Left colon (tissue), 2 donors: ENCODE results near the gene LGR6. TPM values are rescaled to one million over a fixed set of nuclear protein-coding genes. Genes with fewer than 3 reads are reported as not detected.
A peak's percentile ranks its signal among the peaks of the same experiment; 100 is the strongest.
"Not testable (repeated sequence)": the region's sequence is repeated elsewhere in the genome, so short reads cannot be mapped to it uniquely, and the experiment has no call there.

Experiments
- ATAC-seq: fragments of 200-7000 bp; cut with Tn5 transposase; one replicate; pipeline ENCODE4 v1.9.1; 2020; ENCODE audit warnings: mild to moderate bottlenecking, moderate library complexity
- DNase-seq, 2 donors: peaks; one replicate each; pipeline ENCODE4 v3.0.0-alpha.2; 2020
- intact Hi-C, 2 donors: fragments of 100-400 bp; cut with DNase I in 1 of 2; cut with micrococcal nuclease in 1 of 2; formaldehyde crosslinking; loops; one replicate each; pipeline versions ENCODE4 v1.11.2 to v1.14.0; 2022; cut with DNase I, micrococcal nuclease
- total RNA-seq, 2 donors: library from RNA; stranded (reverse); fragmentation: NEBNext Ultra II Directional; extraction: Animal tissue kit (Norgen Biotek cat#: 25700); gene quantifications; one replicate each; pipeline ENCODE4 v1.2.1, GENCODE V29; 2021
- donor health status: DM: no; HTN: no; CAD: no.
- donor health status: DM: yes; HTN: yes; CAD: no.

LGR6 gene
- total RNA-seq, 2 donors from 2014 or later, result 1.1 to 1.9 TPM

- ATAC-seq (no peak), DNase-seq (no peak)
- intact Hi-C loops, result no loop called here
Observed at GRCh38 chr1:202329891-202330290, 136.3 kb downstream of the LGR6 start.

- no peak for DNase-seq
- no peak for ATAC-seq
- intact Hi-C loops, result no loop called here
Observed at GRCh38 chr1:202333861-202334260, 140.3 kb downstream of the LGR6 start.

GRCh38 chr1:202343652-202344349, 150.2 kb downstream of the LGR6 start:
- DNase-seq, result no peak
- intact Hi-C loops, result loop anchor here in 1 of 2 donors (10.0 kb wide), 1 partner anchor 381 kb away; no protein-coding TSS in a partner anchor
- ATAC-seq, result no peak

- ATAC-seq (no peak), DNase-seq (no peak)
- intact Hi-C loops, result loop anchor here in 1 of 2 donors (10.0 kb wide), 1 partner anchor 377 kb away; no protein-coding TSS in a partner anchor
Observed at GRCh38 chr1:202348005-202348508, 154.5 kb downstream of the LGR6 start.

GRCh38 chr1:202348509-202349205, 155.1 kb downstream of the LGR6 start, which contains the start of gene PPP1R12B:
Gene PPP1R12B (plus strand): TSS chr1:202348699. CDS start chr1:202348852, 153 bp downstream.
- peak; percentile 97 for ATAC-seq
- DNase-seq, result peak; percentile 96 to 98
- intact Hi-C loops, result loop anchor here in 1 of 2 donors (10.0 kb wide), 1 partner anchor 376 kb away; no protein-coding TSS in a partner anchor

- intact Hi-C loops, result loop anchor here in 1 of 2 donors (10.0 kb wide), 1 partner anchor 375 kb away; no protein-coding TSS in a partner anchor
- ATAC-seq, result peak; percentile 34
- no peak for DNase-seq
Observed at GRCh38 chr1:202349206-202349928, 155.8 kb downstream of the LGR6 start.

- DNase-seq (no peak), ATAC-seq (no peak)
- intact Hi-C loops, result no loop called here
Observed at GRCh38 chr1:202351725-202352124, 158.1 kb downstream of the LGR6 start.

GRCh38 chr1:202352583-202353197, 159.1 kb downstream of the LGR6 start:
- DNase-seq, intact Hi-C loops, ATAC-seq: not testable (repeated sequence)

GRCh38 chr1:202355944-202356553, 162.4 kb downstream of the LGR6 start:
- DNase-seq (no peak), ATAC-seq (no peak)
- intact Hi-C loops, result no loop called here

GRCh38 chr1:202357506-202357905, 163.9 kb downstream of the LGR6 start:
- DNase-seq (no peak), ATAC-seq (no peak)
- intact Hi-C loops, result no loop called here

- DNase-seq (no peak), ATAC-seq (no peak)
- intact Hi-C loops, result no loop called here
Observed at GRCh38 chr1:202361224-202361623, 167.6 kb downstream of the LGR6 start.

GRCh38 chr1:202361701-202362100, 168.1 kb downstream of the LGR6 start:
- no peak for ATAC-seq
- no peak for DNase-seq
- intact Hi-C loops, result no loop called here

- intact Hi-C loops, result no loop called here
- no peak for DNase-seq
- no peak for ATAC-seq
Observed at GRCh38 chr1:202362212-202362611, 168.6 kb downstream of the LGR6 start.

- no peak for ATAC-seq
- intact Hi-C loops, result no loop called here
- no peak for DNase-seq
Observed at GRCh38 chr1:202365092-202365815, 171.7 kb downstream of the LGR6 start.

- intact Hi-C loops, result no loop called here
- DNase-seq (no peak), ATAC-seq (no peak)
Observed at GRCh38 chr1:202367271-202367670, 173.7 kb downstream of the LGR6 start.
